GM12878 (cell line): Measurements from ENCODE around the gene CCDC24. TPM values are rescaled to one million over a fixed set of nuclear protein-coding genes. Genes with fewer than 3 reads are reported as not detected.

Source experiments
- ATAC-seq: fragments of 200-7000 bp; cut with Tn5 transposase; 3 replicates; pipeline ENCODE4 v1.9.1; 2020; ENCODE audit warnings: mild to moderate bottlenecking, moderate library complexity
- BruUV-seq: library from RNA; stranded (reverse); fragments of 400-500 nt; replicated peaks from 2 replicates; lab custom pipeline; 2021; lab: Mats Ljungman, UMichigan
- CTCF ChIA-PET: fragments of 300-600 bp; sonication (Branson Sonifier 250); formaldehyde crosslinking; extraction: SDS; loops from one replicate; lab custom pipeline; 2021; ENCODE audit warnings: inconsistent platforms; lab: Yijun Ruan, JAX
- POLR2A ChIA-PET: fragments of 350-600 bp; formaldehyde crosslinking; extraction: SDS; loops from one replicate; lab custom pipeline; 2021; ENCODE audit warnings: inconsistent platforms; lab: Charles Lee
- RAD21 ChIA-PET: fragments of 300-600 bp; sonication (Branson Sonifier 250); formaldehyde crosslinking; loops from one replicate; lab custom pipeline; 2023; ENCODE audit warnings: antibody characterized with exemption; ENCODE audit not compliant: unreplicated experiment; lab: Charles Lee
- SMC1A ChIA-PET: fragments of 300-600 bp; sonication (Branson Sonifier 250); formaldehyde crosslinking; loops from one replicate; lab custom pipeline; 2023; ENCODE audit not compliant: unreplicated experiment, uncharacterized antibody; lab: Charles Lee
- DNase-seq: peaks from one replicate; pipeline ENCODE4 v3.0.0-alpha.2; 2011; ENCODE audit warnings: low read depth, low spot score
- FAIRE-seq: peaks from 3 replicates; lab custom pipeline; 2011; peaks lifted over from hg19 to GRCh38; lab: Jason Lieb, UNC
- H2AFZ ChIP-seq: 2 replicates; pipeline ENCODE4 v1.6.0; 2011; ENCODE audit warnings: low read depth, low read length, control low read depth; ENCODE audit not compliant: control insufficient read depth
- H3K27ac ChIP-seq: 2 replicates; pipeline ENCODE4 v1.5.1; 2011; ENCODE audit warnings: control low read depth; ENCODE audit not compliant: control insufficient read depth, insufficient read depth
- H3K27me3 ChIP-seq, 2 experiments: replicated peaks in 1 of 2; 2 replicates each; pipeline versions ENCODE4 v1.6.0 to v1.6.1; 2011; ENCODE audit warnings: low read length in 1 of 2; ENCODE audit not compliant: control insufficient read depth in 2 of 2, insufficient read depth in 2 of 2
- H3K36me3 ChIP-seq, 2 experiments: 2 replicates each; pipeline ENCODE4 v1.5.1; 2011; ENCODE audit warnings: low read length in 1 of 2; ENCODE audit not compliant: control insufficient read depth in 2 of 2, insufficient read depth in 2 of 2
- H3K4me1 ChIP-seq: 2 replicates; pipeline ENCODE4 v1.6.1; 2011; ENCODE audit warnings: mild to moderate bottlenecking, low read length, moderate library complexity, mixed read lengths; ENCODE audit not compliant: control insufficient read depth, insufficient read depth
- H3K4me2 ChIP-seq: 2 replicates; pipeline ENCODE4 v1.6.0; 2011; ENCODE audit warnings: control low read depth; ENCODE audit not compliant: control insufficient read depth, insufficient read depth
- H3K4me3 ChIP-seq: fragments of 200-600 bp; sonication (generic); 2 replicates; pipeline ENCODE4 v1.5.1; 2016
- H3K79me2 ChIP-seq: 2 replicates; pipeline ENCODE4 v1.6.0; 2011; ENCODE audit warnings: low read length; ENCODE audit not compliant: control insufficient read depth, insufficient read depth
- H3K9ac ChIP-seq: 2 replicates; pipeline ENCODE4 v1.8.0; 2011; ENCODE audit warnings: low read length, control low read depth, mixed read lengths; ENCODE audit not compliant: control insufficient read depth, insufficient read depth
- H3K9me3 ChIP-seq: replicated peaks from 3 replicates; pipeline ENCODE4 v1.5.1; 2011; ENCODE audit warnings: mild to moderate bottlenecking, low read length; ENCODE audit not compliant: control insufficient read depth, insufficient read depth
- H4K20me1 ChIP-seq: 2 replicates; pipeline ENCODE4 v1.6.0; 2011; ENCODE audit not compliant: control insufficient read depth, insufficient read depth
- ASH2L ChIP-seq: fragments of 300-600, 200-600 bp; sonication (generic); IDR thresholded peaks from 2 replicates; pipeline ENCODE4 v1.6.1; 2017; ENCODE audit warnings: low read depth, mild to moderate bottlenecking, borderline replicate concordance
- CBX3 ChIP-seq: fragments of 200-600 bp; sonication (generic); IDR thresholded peaks from 2 replicates; pipeline ENCODE4 v1.6.1; 2016; ENCODE audit warnings: low read depth, borderline replicate concordance
- CBX5 ChIP-seq: sonication (generic); IDR thresholded peaks from 2 replicates; pipeline ENCODE4 v1.6.1; 2016; ENCODE audit warnings: low read depth, moderate library complexity, mild to moderate bottlenecking, inconsistent platforms
- DPF2 ChIP-seq: fragments of 450-650 bp; IDR thresholded peaks from 2 replicates; pipeline ENCODE4 v1.6.1; 2017; ENCODE audit warnings: mild to moderate bottlenecking
- GATAD2B ChIP-seq: fragments of 450-650 bp; conservative IDR thresholded peaks from 2 replicates; pipeline ENCODE4 v1.6.1; 2017; ENCODE audit warnings: low read depth, mild to moderate bottlenecking, moderate library complexity
- HCFC1 ChIP-seq: fragments of 150-350 bp; IDR thresholded peaks from 2 replicates; pipeline ENCODE4 v1.6.1; 2014; ENCODE audit warnings: low read length
- MEF2B ChIP-seq: fragments of 450-650 bp; IDR thresholded peaks from 2 replicates; pipeline ENCODE4 v1.6.1; 2018; ENCODE audit warnings: mild to moderate bottlenecking, moderate library complexity; ENCODE audit not compliant: partially characterized antibody, poor library complexity, severe bottlenecking
- NFIC ChIP-seq: IDR thresholded peaks from 2 replicates; pipeline ENCODE4 v1.6.1; 2012; ENCODE audit warnings: low read depth, mild to moderate bottlenecking, inconsistent platforms, low read length, moderate library complexity
- PBX3 ChIP-seq: IDR thresholded peaks from 2 replicates; pipeline ENCODE4 v1.6.1; 2011; ENCODE audit warnings: mild to moderate bottlenecking, low read depth, low read length, moderate library complexity; ENCODE audit not compliant: insufficient replicate concordance
- POU2F2 ChIP-seq: IDR thresholded peaks from 3 replicates; pipeline ENCODE4 v1.6.1; 2011; ENCODE audit warnings: low read depth, mild to moderate bottlenecking, low read length, borderline replicate concordance
- RAD51 ChIP-seq: fragments of 450-650 bp; IDR thresholded peaks from 2 replicates; pipeline ENCODE4 v1.6.1; 2016; ENCODE audit warnings: moderate library complexity, mild to moderate bottlenecking, inconsistent platforms
- RCOR1 ChIP-seq: conservative IDR thresholded peaks from 2 replicates; pipeline ENCODE4 v1.6.1; 2012; ENCODE audit warnings: low read depth, low read length, improper control_type of control experiment
- STAT3 ChIP-seq: IDR thresholded peaks from 2 replicates; pipeline ENCODE4 v1.6.1; 2011; ENCODE audit warnings: low read depth, low read length, improper control_type of control experiment
- TBL1XR1 ChIP-seq: IDR thresholded peaks from 2 replicates; pipeline ENCODE4 v1.6.1; 2012; ENCODE audit warnings: low read depth, low read length, improper control_type of control experiment
- ZSCAN29 ChIP-seq: fragments of 450-650 bp; IDR thresholded peaks from 2 replicates; pipeline ENCODE4 v1.6.1; 2017; ENCODE audit warnings: mild to moderate bottlenecking, moderate library complexity
- WGBS: methylation state at CpG from one replicate; pipeline ENCODE4 v1.1.6; 2016; ENCODE audit warnings: low lambda C conversion rate; ENCODE audit not compliant: insufficient replicate concordance, insufficient coverage; ENCODE audit errors: missing lambda C conversion rate; 5-methylcytosine and 5-hydroxymethylcytosine counted together
- in situ Hi-C: fragments of 300-500 bp; cut with MboI; formaldehyde crosslinking; loops from 9 replicates; pipeline ENCODE4 v1.14.3; 2018; ENCODE audit warnings: mixed read lengths
- intact Hi-C: fragments of 100-400 bp; cut with micrococcal nuclease; formaldehyde crosslinking; loops from one replicate; pipeline ENCODE4 v1.14.2; 2022; ENCODE audit not compliant: unreplicated experiment
- polyA plus RNA-seq, 11 experiments: library from polyadenylated mRNA; depleted of rRNA in 4 of 11; unstranded in 6 of 11; stranded (reverse) in 5 of 11; fragments of >200 nt; fragmentation: Nextera tagmentation in 4 of 11; fragmentation: Illumina TruSeq in 1 of 11; extraction: Ambion mirVana in 4 of 11; extraction: Trizol in 1 of 11; gene quantifications; 1 replicate in 1 of 11; 2 replicates in 10 of 11; pipeline versions ENCODE4 v1.2.1 to v1.2.3, GENCODE V29; 2011 to 2016; ENCODE audit warnings: inconsistent platforms in 2 of 11, missing spikeins in 2 of 11, low read depth in 1 of 11
- total RNA-seq, 4 experiments: library from RNA; depleted of rRNA in 3 of 4; stranded (reverse); fragments of >200 nt in 3 of 4; fragmentation: Illumina TruSeq in 1 of 4; extraction: Trizol in 1 of 4; gene quantifications; 2 replicates each; pipeline versions ENCODE4 v1.2.1 to v1.2.3, GENCODE V29; 2013 to 2021
- TF ChIP-seq, protein P1 (sequence below): fragments of 450-650 bp; IDR thresholded peaks from 2 replicates; pipeline ENCODE4 v1.6.1; 2017; ENCODE audit warnings: mild to moderate bottlenecking
- TF ChIP-seq, protein P2 (sequence below): IDR thresholded peaks from 2 replicates; pipeline ENCODE4 v1.6.1; 2012; ENCODE audit warnings: low read depth, low read length, improper control_type of control experiment
- TF ChIP-seq, protein P3 (sequence below): IDR thresholded peaks from 2 replicates; pipeline ENCODE4 v1.6.1; 2011; ENCODE audit warnings: low read depth, mild to moderate bottlenecking, low read length, moderate library complexity, borderline replicate concordance; ENCODE audit errors: extremely low read depth

CCDC24 gene
- total and polyA plus RNA-seq, 10 of the 15 experiments (the other 5 are each of a cell fraction or from before 2014, with no cell fraction given): 0.18 to 3.1 (median 1.6) TPM; not detected in 1

DNA sequence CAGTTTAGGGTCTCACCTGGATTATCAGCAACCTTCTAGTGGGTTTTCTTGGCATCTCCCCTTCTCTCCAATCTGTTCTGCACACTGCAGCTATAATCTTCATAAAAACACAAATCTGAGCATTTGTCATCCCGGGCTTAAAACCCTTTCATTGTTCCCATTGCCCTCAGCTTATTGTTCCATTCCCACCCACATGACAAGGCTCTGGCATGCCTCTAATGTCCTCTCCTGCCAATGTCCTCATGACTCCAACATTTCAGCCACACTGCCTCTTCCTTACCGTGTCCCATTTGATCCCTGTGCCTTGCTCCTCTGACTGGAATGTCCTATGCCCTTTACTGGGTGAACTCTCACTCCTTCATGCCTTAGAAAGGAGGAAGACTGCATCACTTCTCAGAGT, 29.1 kb upstream of the CCDC24 start:
- 98% methylated on average over 2 of the region's 2 CpGs for WGBS

More for the DNA sequence above, 29.1 kb upstream of the CCDC24 start:
- no peak for FAIRE-seq
- CTCF ChIA-PET: no interaction called here
- Histone ChIP-seq H3K9ac (no peak overlapping the region), H3K27me3 (no peaks in the 10 kb centered on the region), H2AFZ (no peak overlapping the region), H3K79me2 (no peaks in the 10 kb centered on the region), H3K4me2 (no peak overlapping the region), H3K36me3 (peaks cover 0 to 8% of the 10 kb centered on the region in 2 experiments; a peak in 1 of 4 replicates), H4K20me1 (no peaks in the 10 kb centered on the region), H3K27ac (no peak overlapping the region), H3K9me3 (no peaks in the 10 kb centered on the region), H3K4me3 (no peak overlapping the region), H3K4me1 (no peaks in the 10 kb centered on the region)
- no peak for ATAC-seq
- TF ChIP-seq RCOR1 (no peak), CBX3 (no peak), RAD51 (no peak), DPF2 (no peak), HCFC1 (no peak), CBX5 (no peak), STAT3 (no peak), TBL1XR1 (no peak), POU2F2 (no peak), MEF2B (no peak), ZSCAN29 (no peak), NFIC (no peak), PBX3 (no peak), GATAD2B (no peak), ASH2L (no peak)
- TF ChIP-seq, protein P1, sequence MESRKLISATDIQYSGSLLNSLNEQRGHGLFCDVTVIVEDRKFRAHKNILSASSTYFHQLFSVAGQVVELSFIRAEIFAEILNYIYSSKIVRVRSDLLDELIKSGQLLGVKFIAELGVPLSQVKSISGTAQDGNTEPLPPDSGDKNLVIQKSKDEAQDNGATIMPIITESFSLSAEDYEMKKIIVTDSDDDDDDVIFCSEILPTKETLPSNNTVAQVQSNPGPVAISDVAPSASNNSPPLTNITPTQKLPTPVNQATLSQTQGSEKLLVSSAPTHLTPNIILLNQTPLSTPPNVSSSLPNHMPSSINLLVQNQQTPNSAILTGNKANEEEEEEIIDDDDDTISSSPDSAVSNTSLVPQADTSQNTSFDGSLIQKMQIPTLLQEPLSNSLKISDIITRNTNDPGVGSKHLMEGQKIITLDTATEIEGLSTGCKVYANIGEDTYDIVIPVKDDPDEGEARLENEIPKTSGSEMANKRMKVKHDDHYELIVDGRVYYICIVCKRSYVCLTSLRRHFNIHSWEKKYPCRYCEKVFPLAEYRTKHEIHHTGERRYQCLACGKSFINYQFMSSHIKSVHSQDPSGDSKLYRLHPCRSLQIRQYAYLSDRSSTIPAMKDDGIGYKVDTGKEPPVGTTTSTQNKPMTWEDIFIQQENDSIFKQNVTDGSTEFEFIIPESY: no peak
- TF ChIP-seq, protein P2, sequence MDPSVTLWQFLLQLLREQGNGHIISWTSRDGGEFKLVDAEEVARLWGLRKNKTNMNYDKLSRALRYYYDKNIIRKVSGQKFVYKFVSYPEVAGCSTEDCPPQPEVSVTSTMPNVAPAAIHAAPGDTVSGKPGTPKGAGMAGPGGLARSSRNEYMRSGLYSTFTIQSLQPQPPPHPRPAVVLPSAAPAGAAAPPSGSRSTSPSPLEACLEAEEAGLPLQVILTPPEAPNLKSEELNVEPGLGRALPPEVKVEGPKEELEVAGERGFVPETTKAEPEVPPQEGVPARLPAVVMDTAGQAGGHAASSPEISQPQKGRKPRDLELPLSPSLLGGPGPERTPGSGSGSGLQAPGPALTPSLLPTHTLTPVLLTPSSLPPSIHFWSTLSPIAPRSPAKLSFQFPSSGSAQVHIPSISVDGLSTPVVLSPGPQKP: no peak
- TF ChIP-seq, protein P3, sequence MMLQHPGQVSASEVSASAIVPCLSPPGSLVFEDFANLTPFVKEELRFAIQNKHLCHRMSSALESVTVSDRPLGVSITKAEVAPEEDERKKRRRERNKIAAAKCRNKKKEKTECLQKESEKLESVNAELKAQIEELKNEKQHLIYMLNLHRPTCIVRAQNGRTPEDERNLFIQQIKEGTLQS: no peak
- intact Hi-C loops: no loop called here
- DNase-seq: no peak
- POLR2A ChIA-PET: no interaction called here
- SMC1A ChIA-PET: no interaction called here
- BruUV-seq: no TSS peak
- RAD21 ChIA-PET: no interaction called here
- in situ Hi-C loops: no loop called here
